HepG2 (cell line): ENCODE data around the gene SMIM22. TPM values are rescaled to one million over a fixed set of nuclear protein-coding genes. Genes with fewer than 3 reads are reported as not detected.
A peak's percentile ranks its signal among the peaks of the same experiment; 100 is the strongest.

Experiments
- AGO1 ChIP-seq: fragments of 200-400 bp; formaldehyde crosslinking; IDR thresholded peaks from 2 replicates; pipeline ENCODE4 v1.6.1; 2017; ENCODE audit warnings: mild to moderate bottlenecking, low read depth, low read length, moderate library complexity; ENCODE audit not compliant: poor library complexity, severe bottlenecking
- DZIP1 ChIP-seq: sonication (generic); formaldehyde crosslinking; IDR thresholded peaks from 2 replicates; pipeline ENCODE4 v1.5.0; 2020; ENCODE audit warnings: mild to moderate bottlenecking, missing genetic modification reagents
- ELF3 ChIP-seq: IDR thresholded peaks from 2 replicates; pipeline ENCODE4 v1.6.1; 2016; ENCODE audit warnings: missing genetic modification reagents, missing compliant biosample characterization
- FOXK1 ChIP-seq: sonication (generic); formaldehyde crosslinking; IDR thresholded peaks from 2 replicates; pipeline ENCODE4 v1.4.0; 2020; ENCODE audit warnings: low read depth, missing genetic modification reagents, borderline replicate concordance
- KAT8 ChIP-seq: IDR thresholded peaks from 2 replicates; pipeline ENCODE4 v1.6.1; 2016; ENCODE audit warnings: missing genetic modification reagents, missing compliant biosample characterization
- NFATC3 ChIP-seq: sonication (generic); formaldehyde crosslinking; IDR thresholded peaks from 2 replicates; pipeline ENCODE4 v1.5.1; 2020; ENCODE audit warnings: mild to moderate bottlenecking, missing genetic modification reagents
- RAD21 ChIP-seq: fragments of 450-650 bp; formaldehyde crosslinking; IDR thresholded peaks from 2 replicates; pipeline ENCODE4 v1.5.0; 2020; ENCODE audit warnings: mild to moderate bottlenecking
- RELA ChIP-seq: sonication (generic); formaldehyde crosslinking; IDR thresholded peaks from 2 replicates; pipeline ENCODE4 v1.4.0; 2020; ENCODE audit warnings: missing genetic modification reagents
- ZBTB7B ChIP-seq: sonication (generic); formaldehyde crosslinking; IDR thresholded peaks from 2 replicates; pipeline ENCODE4 v1.4.0; 2020; ENCODE audit warnings: missing genetic modification reagents
- ZNF138 ChIP-seq: sonication (generic); formaldehyde crosslinking; IDR thresholded peaks from 2 replicates; pipeline ENCODE4 v1.5.0; 2020; ENCODE audit warnings: mild to moderate bottlenecking, low read depth, missing genetic modification reagents
- ZNF317 ChIP-seq: sonication (generic); formaldehyde crosslinking; IDR thresholded peaks from 2 replicates; pipeline ENCODE4 v1.5.0; 2020; ENCODE audit warnings: mild to moderate bottlenecking, missing genetic modification reagents
- ZNF33A ChIP-seq: sonication (generic); formaldehyde crosslinking; IDR thresholded peaks from 2 replicates; pipeline ENCODE4 v1.5.1; 2020; ENCODE audit warnings: missing genetic modification reagents, mild to moderate bottlenecking, moderate library complexity, borderline replicate concordance
- ZNF362 ChIP-seq: sonication (generic); formaldehyde crosslinking; IDR thresholded peaks from 2 replicates; pipeline ENCODE4 v1.4.0; 2020; ENCODE audit warnings: missing genetic modification reagents, mild to moderate bottlenecking, borderline replicate concordance
- ZNF382 ChIP-seq: sonication (generic); formaldehyde crosslinking; IDR thresholded peaks from 2 replicates; pipeline ENCODE4 v1.5.0; 2020; ENCODE audit warnings: missing genetic modification reagents, mild to moderate bottlenecking, borderline replicate concordance
- ZNF720 ChIP-seq: sonication (generic); formaldehyde crosslinking; IDR thresholded peaks from 2 replicates; pipeline ENCODE4 v1.4.0; 2020; ENCODE audit warnings: missing genetic modification reagents
- polyA plus RNA-seq, 8 experiments: library from polyadenylated mRNA; depleted of rRNA in 3 of 8; stranded (reverse) in 7 of 8; unstranded in 1 of 8; fragments of >200 nt; fragmentation: Illumina TruSeq in 4 of 8; extraction: Trizol in 4 of 8; gene quantifications; 2 replicates each; pipeline versions ENCODE4 v1.2.1 to v1.2.3, GENCODE V29; 2011 to 2016; ENCODE audit warnings: low read depth in 4 of 8, missing spikeins in 1 of 8, mixed read lengths in 1 of 8; ENCODE audit not compliant: insufficient read depth in 1 of 8
- total RNA-seq, 5 experiments: library from RNA; depleted of rRNA; stranded (reverse); fragments of >200 nt; fragmentation: Illumina TruSeq; extraction: Trizol; gene quantifications; 2 replicates each; pipeline ENCODE4 v1.2.3, GENCODE V29; 2016; ENCODE audit warnings: low read depth in 1 of 5
- TF ChIP-seq, protein P1 (sequence below): sonication (generic); formaldehyde crosslinking; IDR thresholded peaks from 2 replicates; pipeline ENCODE4 v1.5.0; 2020; ENCODE audit warnings: missing genetic modification reagents
- TF ChIP-seq, protein P2 (sequence below): sonication (generic); formaldehyde crosslinking; IDR thresholded peaks from 2 replicates; pipeline ENCODE4 v1.5.0; 2020; ENCODE audit warnings: missing genetic modification reagents
- TF ChIP-seq, protein P3 (sequence below): sonication (generic); formaldehyde crosslinking; IDR thresholded peaks from 2 replicates; pipeline ENCODE4 v1.4.0; 2020; ENCODE audit warnings: missing genetic modification reagents
- TF ChIP-seq, protein P4 (sequence below): sonication (generic); formaldehyde crosslinking; IDR thresholded peaks from 2 replicates; pipeline ENCODE4 v1.4.0; 2020; ENCODE audit warnings: mild to moderate bottlenecking, missing genetic modification reagents
- TF ChIP-seq, protein P5 (sequence below): sonication (generic); formaldehyde crosslinking; IDR thresholded peaks from 2 replicates; pipeline ENCODE4 v1.4.0; 2020; ENCODE audit warnings: mild to moderate bottlenecking, missing genetic modification reagents

SMIM22 gene
- total and polyA plus RNA-seq, 2 of the 13 experiments (the other 11 are each of a cell fraction or from before 2014, with no cell fraction given) = not detected

- TF ChIP-seq DZIP1 (CRISPR knock-in tag) (no peak), ZNF362 (CRISPR knock-in tag) (no peak), ZBTB7B (CRISPR knock-in tag) (0 out of 2 replicates have a peak, but pooled peaks have one; percentile 28), RELA (CRISPR knock-in tag) (no peak), ZNF382 (CRISPR knock-in tag) (no peak), AGO1 (no peak), ZNF138 (CRISPR knock-in tag) (no peak), ELF3 (CRISPR knock-in tag) (0 out of 2 replicates have a peak, but pooled peaks have one; percentile 35), KAT8 (0 out of 2 replicates have a peak, but pooled peaks have one; percentile 49), ZNF33A (CRISPR knock-in tag) (no peak), RAD21 (CRISPR knock-in tag) (peak; percentile 41; the same call in 1 of the 2 replicates), FOXK1 (no peak), NFATC3 (CRISPR knock-in tag) (no peak), ZNF720 (CRISPR knock-in tag) (no peak), ZNF317 (no peak)
- TF ChIP-seq, protein P1, sequence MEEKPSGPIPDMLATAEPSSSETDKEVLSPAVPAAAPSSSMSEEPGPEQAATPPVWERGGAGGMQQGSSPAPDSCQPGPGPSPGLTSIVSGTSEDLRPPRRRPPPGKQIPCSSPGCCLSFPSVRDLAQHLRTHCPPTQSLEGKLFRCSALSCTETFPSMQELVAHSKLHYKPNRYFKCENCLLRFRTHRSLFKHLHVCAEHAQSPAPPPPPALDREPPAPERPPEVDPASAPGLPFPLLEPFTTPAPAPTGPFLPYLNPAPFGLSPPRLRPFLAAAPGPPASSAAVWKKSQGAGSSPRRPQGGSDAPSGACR = no peak
- TF ChIP-seq, protein P2, sequence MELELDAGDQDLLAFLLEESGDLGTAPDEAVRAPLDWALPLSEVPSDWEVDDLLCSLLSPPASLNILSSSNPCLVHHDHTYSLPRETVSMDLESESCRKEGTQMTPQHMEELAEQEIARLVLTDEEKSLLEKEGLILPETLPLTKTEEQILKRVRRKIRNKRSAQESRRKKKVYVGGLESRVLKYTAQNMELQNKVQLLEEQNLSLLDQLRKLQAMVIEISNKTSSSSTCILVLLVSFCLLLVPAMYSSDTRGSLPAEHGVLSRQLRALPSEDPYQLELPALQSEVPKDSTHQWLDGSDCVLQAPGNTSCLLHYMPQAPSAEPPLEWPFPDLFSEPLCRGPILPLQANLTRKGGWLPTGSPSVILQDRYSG (CRISPR knock-in tag) = no peak
- TF ChIP-seq, protein P3, sequence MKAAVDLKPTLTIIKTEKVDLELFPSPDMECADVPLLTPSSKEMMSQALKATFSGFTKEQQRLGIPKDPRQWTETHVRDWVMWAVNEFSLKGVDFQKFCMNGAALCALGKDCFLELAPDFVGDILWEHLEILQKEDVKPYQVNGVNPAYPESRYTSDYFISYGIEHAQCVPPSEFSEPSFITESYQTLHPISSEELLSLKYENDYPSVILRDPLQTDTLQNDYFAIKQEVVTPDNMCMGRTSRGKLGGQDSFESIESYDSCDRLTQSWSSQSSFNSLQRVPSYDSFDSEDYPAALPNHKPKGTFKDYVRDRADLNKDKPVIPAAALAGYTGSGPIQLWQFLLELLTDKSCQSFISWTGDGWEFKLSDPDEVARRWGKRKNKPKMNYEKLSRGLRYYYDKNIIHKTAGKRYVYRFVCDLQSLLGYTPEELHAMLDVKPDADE (CRISPR knock-in tag) = 0 out of 2 replicates have a peak, but pooled peaks have one; percentile 72
- TF ChIP-seq, protein P4, sequence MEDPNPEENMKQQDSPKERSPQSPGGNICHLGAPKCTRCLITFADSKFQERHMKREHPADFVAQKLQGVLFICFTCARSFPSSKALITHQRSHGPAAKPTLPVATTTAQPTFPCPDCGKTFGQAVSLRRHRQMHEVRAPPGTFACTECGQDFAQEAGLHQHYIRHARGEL (CRISPR knock-in tag) = no peak
- TF ChIP-seq, protein P5, sequence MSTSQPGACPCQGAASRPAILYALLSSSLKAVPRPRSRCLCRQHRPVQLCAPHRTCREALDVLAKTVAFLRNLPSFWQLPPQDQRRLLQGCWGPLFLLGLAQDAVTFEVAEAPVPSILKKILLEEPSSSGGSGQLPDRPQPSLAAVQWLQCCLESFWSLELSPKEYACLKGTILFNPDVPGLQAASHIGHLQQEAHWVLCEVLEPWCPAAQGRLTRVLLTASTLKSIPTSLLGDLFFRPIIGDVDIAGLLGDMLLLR (CRISPR knock-in tag) = 0 out of 2 replicates have a peak, but pooled peaks have one; percentile 33
Observed at GRCh38 chr16:4802659-4803287, 7.6 kb downstream of the SMIM22 start (continued).
